ENCODE data around the gene MAPT. TPM values are rescaled to one million over a fixed set of nuclear protein-coding genes. Genes with fewer than 3 reads are reported as not detected.

MAPT gene
- total RNA-seq, 2 experiments from 2014 or later = 1.3 to 1.4 TPM

GRCh38 chr17:45977976-45978626 lies 83.7 kb downstream of the MAPT start:
- no peaks in the 10 kb centered on the region for H3K9me3 Mint-ChIP-seq
- no peak overlapping the region for H3K27ac Mint-ChIP-seq
- H3K27me3 Mint-ChIP-seq = no peaks in the 10 kb centered on the region
- intact Hi-C loops (cut with micrococcal nuclease) = no loop called here
- no peak for ATAC-seq
- no peaks in the 10 kb centered on the region for H3K4me1 Mint-ChIP-seq (ENCODE audit: low read depth)
- H3K4me3 Mint-ChIP-seq = no peak overlapping the region
- TF ChIP-seq CTCF (IDR thresholded peaks at IDR 0.05) = no peak
- POLR2A ChIA-PET = no interaction called here
- no peak for DNase-seq
- no peaks in the 10 kb centered on the region for H3K36me3 Mint-ChIP-seq (ENCODE audit: low read depth)
- CTCF ChIA-PET = no interaction called here

GRCh38 chr17:45979137-45979536 lies 84.8 kb downstream of the MAPT start:
- ATAC-seq = no peak
- no peak for DNase-seq
- H3K4me3 Mint-ChIP-seq = no peak overlapping the region
- ChIA-PET CTCF (interaction anchor here (1.5 kb wide), 1 partner anchor 12 kb away, joined by 4 read pairs; no protein-coding TSS in a partner anchor), POLR2A (no interaction called here)
- intact Hi-C loops (cut with micrococcal nuclease) = no loop called here
- H3K27ac Mint-ChIP-seq = no peak overlapping the region
- no peaks in the 10 kb centered on the region for H3K4me1 Mint-ChIP-seq (ENCODE audit: low read depth)
- no peaks in the 10 kb centered on the region for H3K36me3 Mint-ChIP-seq (ENCODE audit: low read depth)
- no peak for TF ChIP-seq CTCF (IDR thresholded peaks at IDR 0.05)
- no peaks in the 10 kb centered on the region for H3K9me3 Mint-ChIP-seq
- no peaks in the 10 kb centered on the region for H3K27me3 Mint-ChIP-seq

GRCh38 chr17:45980855-45981254 lies 86.5 kb downstream of the MAPT start:
- TF ChIP-seq CTCF (IDR thresholded peaks at IDR 0.05) = no peak
- no peaks in the 10 kb centered on the region for H3K4me1 Mint-ChIP-seq (ENCODE audit: low read depth)
- no peaks in the 10 kb centered on the region for H3K36me3 Mint-ChIP-seq (ENCODE audit: low read depth)
- DNase-seq (no peak), ATAC-seq (no peak)
- H3K4me3 Mint-ChIP-seq = no peak overlapping the region
- POLR2A ChIA-PET = no interaction called here
- no peaks in the 10 kb centered on the region for H3K9me3 Mint-ChIP-seq
- intact Hi-C loops (cut with micrococcal nuclease) = no loop called here
- CTCF ChIA-PET = interaction anchor here (0.8 to 1.5 kb wide), 2 partner anchors 22 to 31 kb away, joined by 3 to 4 read pairs; no protein-coding TSS in a partner anchor
- no peak overlapping the region for H3K27ac Mint-ChIP-seq
- no peaks in the 10 kb centered on the region for H3K27me3 Mint-ChIP-seq

- CTCF ChIA-PET = interaction anchor here (0.8 to 1.5 kb wide), 2 partner anchors 22 to 32 kb away, joined by 3 to 4 read pairs; no protein-coding TSS in a partner anchor
- H3K27me3 Mint-ChIP-seq = no peaks in the 10 kb centered on the region
Observed at GRCh38 chr17:45981306-45981705, 87.0 kb downstream of the MAPT start.

More at GRCh38 chr17:45981306-45981705, 87.0 kb downstream of the MAPT start:
- Mint-ChIP-seq H3K9me3 (no peaks in the 10 kb centered on the region), H3K36me3 (ENCODE audit: low read depth) (no peaks in the 10 kb centered on the region), H3K4me3 (no peak overlapping the region), H3K27ac (no peak overlapping the region), H3K4me1 (ENCODE audit: low read depth) (no peaks in the 10 kb centered on the region)
- POLR2A ChIA-PET = no interaction called here
- no peak for TF ChIP-seq CTCF (IDR thresholded peaks at IDR 0.05)
- no peak for ATAC-seq
- DNase-seq = no peak
- intact Hi-C loops (cut with micrococcal nuclease) = no loop called here

Data from activated CD8-positive, alpha-beta T cell treated with anti-CD3 and anti-CD28 coated beads for 36 hours (primary cell).